ENCODE measurements around the gene SH3PXD2A. TPM values are rescaled to one million over a fixed set of nuclear protein-coding genes. Genes with fewer than 3 reads are reported as not detected.

Gene SH3PXD2A
- total and polyA plus RNA-seq, 2 of the 4 experiments (the other 2 are of a cell fraction): 6.3 to 23.0 TPM

- H3K36me3 ChIP-seq (ENCODE audit: control insufficient read depth, insufficient read depth, low read length): no peaks in the 10 kb centered on the region
- no peak for ATAC-seq (ENCODE audit: low read depth)
- in situ Hi-C loops (cut with MboI; ENCODE audit: low sequenced_read_pairs): no loop called here
- TF ChIP-seq SMC3 (IDR thresholded peaks at IDR 0.05; ENCODE audit: low read depth, low read length) (no peak), USF2 (IDR thresholded peaks at IDR 0.05; ENCODE audit: low read depth, low read length) (no peak), RFX5 (IDR thresholded peaks at IDR 0.05; ENCODE audit: low read depth, low read length) (no peak), MXI1 (IDR thresholded peaks at IDR 0.05; ENCODE audit: borderline replicate concordance, low read depth, low read length) (no peak), CTCF (conservative IDR thresholded peaks at IDR 0.05; ENCODE audit: low read depth, low read length) (no peak), FOS (IDR thresholded peaks at IDR 0.05; ENCODE audit: low read depth, low read length) (no peak), BHLHE40 (IDR thresholded peaks at IDR 0.05; ENCODE audit: low read depth, low read length) (no peak), CEBPB (IDR thresholded peaks at IDR 0.05; ENCODE audit: low read depth, low read length) (no peak), RAD21 (IDR thresholded peaks at IDR 0.05; ENCODE audit: low read length) (no peak), CHD1 (IDR thresholded peaks at IDR 0.05; ENCODE audit: low read depth, low read length) (no peak), POLR2A (IDR thresholded peaks at IDR 0.05; ENCODE audit: low read depth, low read length) (no peak), NFE2L2 (IDR thresholded peaks at IDR 0.05; ENCODE audit: low read depth, low read length) (no peak), ELK1 (IDR thresholded peaks at IDR 0.05; ENCODE audit: borderline replicate concordance, low read depth, low read length) (no peak), MAFK (IDR thresholded peaks at IDR 0.05; ENCODE audit: low read depth, low read length) (no peak), MAZ (IDR thresholded peaks at IDR 0.05; ENCODE audit: borderline replicate concordance, low read depth, low read length) (no peak)
Observed at GRCh38 chr10:103839872-103840739, 15.3 kb downstream of the SH3PXD2A start.

More at GRCh38 chr10:103839872-103840739, 15.3 kb downstream of the SH3PXD2A start:
- Histone ChIP-seq H4K91ac (ENCODE audit: insufficient read depth, low read depth, low read length) (no peak overlapping the region), H3K9me1 (ENCODE audit: insufficient read depth, low read length) (peaks cover 8% of the 10 kb centered on the region), H4K20me1 (ENCODE audit: insufficient read depth, low read length) (peaks cover 6% of the 10 kb centered on the region; the same call in 1 of the 2 replicates), H2AK9ac (replicated peaks; ENCODE audit: low read depth, low read length, poor library complexity) (no peak overlapping the region), H3K4me1 (ENCODE audit: control insufficient read depth, insufficient read depth, low read length) (peaks cover 12% of the 10 kb centered on the region), H3K27me3 (ENCODE audit: control insufficient read depth, insufficient read depth, low read length) (no peaks in the 10 kb centered on the region), H3K9me3 (ENCODE audit: control insufficient read depth, insufficient read depth, low read length) (no peaks in the 10 kb centered on the region), H3K4ac (ENCODE audit: low read depth, low read length) (no peak overlapping the region), H3K18ac (ENCODE audit: low read depth, low read length) (no peak overlapping the region), H3K4me2 (ENCODE audit: low read depth, low read length) (no peak overlapping the region), H4K8ac (ENCODE audit: low read depth in 2 of 2, low read length in 2 of 2) (no peak overlapping the region), H3K56ac (ENCODE audit: extremely low read depth, insufficient read depth, low read length) (no peak overlapping the region), H3K4me3 (ENCODE audit: insufficient read depth, low read depth, low read length) (no peak overlapping the region), H3K27ac (ENCODE audit: insufficient read depth, low read length) (no peak overlapping the region), H2BK20ac (ENCODE audit: low read depth, low read length) (no peak overlapping the region), H2BK5ac (ENCODE audit: low read depth, low read length, poor library complexity, severe bottlenecking) (no peak overlapping the region), H3K9ac (ENCODE audit: low read depth, low read length) (no peak overlapping the region), H4K5ac (ENCODE audit: low read depth, low read length) (no peak overlapping the region), H3K23ac (ENCODE audit: low read depth, low read length) (no peak overlapping the region), H2BK120ac (ENCODE audit: low read depth, low read length) (no peak overlapping the region), H3K79me1 (ENCODE audit: low read depth in 1 of 2, low read length in 2 of 2) (peaks cover 32 to 71% of the 10 kb centered on the region in 2 experiments), H2AK5ac (ENCODE audit: low read depth, low read length) (no peak overlapping the region), H2AFZ (replicated peaks; ENCODE audit: low read length, poor library complexity) (no peak overlapping the region), H3K14ac (replicated peaks; ENCODE audit: low read depth, low read length) (no peak overlapping the region), H2BK15ac (ENCODE audit: low read depth, low read length) (no peak overlapping the region)
- no TSS peak for BruUV-seq (replicated peaks)
- no peak for DNase-seq
- dilution Hi-C loops (cut with HindIII; ENCODE audit: low sequenced_read_pairs, unreplicated experiment): no loop called here
- intact Hi-C loops (cut with micrococcal nuclease): no loop called here
- CTCF ChIA-PET: interaction anchor here (1.0 kb wide), 1 partner anchor 8 kb away, joined by 4 read pairs; no protein-coding TSS in a partner anchor
- POLR2A ChIA-PET (ENCODE audit: unreplicated experiment): no interaction called here
- 100% methylated on average over 1 of the region's 18 CpGs; no CpG with 5 or more reads in 1 of the 2 experiments for WGBS, 2 experiments (ENCODE audit: extremely low coverage in 2 of 2, insufficient read length in 1 of 2)
